Fibroblast of lung (primary cell): ENCODE data around the gene UQCR11. TPM values are rescaled to one million over a fixed set of nuclear protein-coding genes. Genes with fewer than 3 reads are reported as not detected.

Source experiments
- DNase-seq, 2 donors: peaks; one replicate each; pipeline versions ENCODE4 v3.0.0 to v3.0.0-alpha.2; 2010; ENCODE audit warnings: low read depth in 2 of 2
- H2AFZ ChIP-seq: 2 replicates; pipeline ENCODE4 v1.5.1; 2012; ENCODE audit warnings: low read length, control low read depth, inconsistent platforms
- H3K27ac ChIP-seq: 2 replicates; pipeline ENCODE4 v1.5.1; 2011; ENCODE audit warnings: low read length, control low read depth; ENCODE audit not compliant: insufficient read depth
- H3K27me3 ChIP-seq: 2 replicates; pipeline ENCODE4 v1.5.1; 2011; ENCODE audit warnings: mild to moderate bottlenecking, low read length; ENCODE audit not compliant: control insufficient read depth, insufficient read depth
- H3K36me3 ChIP-seq: 2 replicates; pipeline ENCODE4 v1.5.1; 2011; ENCODE audit warnings: low read length; ENCODE audit not compliant: control insufficient read depth, insufficient read depth
- H3K4me1 ChIP-seq: 2 replicates; pipeline ENCODE4 v1.5.1; 2011; ENCODE audit warnings: low read length; ENCODE audit not compliant: control insufficient read depth, insufficient read depth; ENCODE audit errors: extremely low read depth
- H3K4me2 ChIP-seq: 2 replicates; pipeline ENCODE4 v1.5.1; 2011; ENCODE audit warnings: low read length, control low read depth; ENCODE audit not compliant: insufficient read depth; ENCODE audit errors: extremely low read depth
- H3K4me3 ChIP-seq, 4 experiments: fragments of 200-600 bp in 1 of 4; sonication (generic) in 1 of 4; replicated peaks in 1 of 4; 2 replicates each; pipeline ENCODE4 v1.5.1; 2011 to 2016; ENCODE audit warnings: low read length in 4 of 4, low read depth in 3 of 4, mild to moderate bottlenecking in 3 of 4, control low read depth in 2 of 4, inconsistent platforms in 1 of 4, mixed read lengths in 1 of 4; ENCODE audit not compliant: insufficient read depth in 1 of 4; ENCODE audit errors: control extremely low read depth in 1 of 4
- H3K79me2 ChIP-seq: 2 replicates; pipeline ENCODE4 v1.5.1; 2012; ENCODE audit warnings: mild to moderate bottlenecking, low read length, inconsistent platforms; ENCODE audit not compliant: control insufficient read depth, insufficient read depth
- H3K9ac ChIP-seq: 2 replicates; pipeline ENCODE4 v1.5.1; 2011; ENCODE audit warnings: mild to moderate bottlenecking, low read length, control low read depth; ENCODE audit not compliant: insufficient read depth
- H3K9me3 ChIP-seq: 2 replicates; pipeline ENCODE4 v1.5.1; 2012; ENCODE audit warnings: low read depth, low read length; ENCODE audit not compliant: control insufficient read depth, insufficient read depth
- H4K20me1 ChIP-seq: 2 replicates; pipeline ENCODE4 v1.5.1; 2011; ENCODE audit warnings: low read length; ENCODE audit not compliant: control insufficient read depth, insufficient read depth; ENCODE audit errors: extremely low read depth
- EZH2 ChIP-seq: IDR thresholded peaks from 2 replicates; pipeline ENCODE4 v1.5.1; 2012; ENCODE audit warnings: low read length, control low read depth, mild to moderate bottlenecking; ENCODE audit errors: missing control alignments
- polyA plus RNA-seq, 2 donors: library from polyadenylated mRNA; depleted of rRNA in 1 of 2; stranded (reverse) in 1 of 2; unstranded in 1 of 2; fragments of >200 nt; gene quantifications; 2 replicates each; pipeline ENCODE4 v1.2.1, GENCODE V29; 2011 to 2012; ENCODE audit warnings: missing spikeins in 1 of 2
- total RNA-seq: library from RNA; depleted of rRNA; stranded (reverse); fragments of >200 nt; gene quantifications from 2 replicates; pipeline ENCODE4 v1.2.1, GENCODE V29; 2014
- TF ChIP-seq, protein P1 (sequence below), 2 donors: IDR thresholded peaks in 1 of 2; conservative IDR thresholded peaks in 1 of 2; 1 replicate in 1 of 2; 2 replicates in 1 of 2; pipeline ENCODE4 v1.5.1; 2011 to 2012; ENCODE audit warnings: low read length in 2 of 2, control low read depth in 1 of 2, inconsistent platforms in 1 of 2, low read depth in 1 of 2, mild to moderate bottlenecking in 1 of 2

The UQCR11 gene
- total and polyA plus RNA-seq, 2 donors (not counting 1 experiment from before 2014, with no cell fraction given): 89.2 to 101 TPM

- Histone ChIP-seq H3K79me2 (peaks cover 50% of the 10 kb centered on the region), H3K4me3 (no peak overlapping the region), H3K27ac (no peak overlapping the region), H3K4me2 (no peak overlapping the region), H3K36me3 (peaks cover 3% of the 10 kb centered on the region), H3K9me3 (no peaks in the 10 kb centered on the region), H3K27me3 (no peaks in the 10 kb centered on the region), H4K20me1 (peaks cover 2% of the 10 kb centered on the region), H3K9ac (no peak overlapping the region), H3K4me1 (no peaks in the 10 kb centered on the region), H2AFZ (no peak overlapping the region)
- DNase-seq: no peak
- TF ChIP-seq, protein P1, sequence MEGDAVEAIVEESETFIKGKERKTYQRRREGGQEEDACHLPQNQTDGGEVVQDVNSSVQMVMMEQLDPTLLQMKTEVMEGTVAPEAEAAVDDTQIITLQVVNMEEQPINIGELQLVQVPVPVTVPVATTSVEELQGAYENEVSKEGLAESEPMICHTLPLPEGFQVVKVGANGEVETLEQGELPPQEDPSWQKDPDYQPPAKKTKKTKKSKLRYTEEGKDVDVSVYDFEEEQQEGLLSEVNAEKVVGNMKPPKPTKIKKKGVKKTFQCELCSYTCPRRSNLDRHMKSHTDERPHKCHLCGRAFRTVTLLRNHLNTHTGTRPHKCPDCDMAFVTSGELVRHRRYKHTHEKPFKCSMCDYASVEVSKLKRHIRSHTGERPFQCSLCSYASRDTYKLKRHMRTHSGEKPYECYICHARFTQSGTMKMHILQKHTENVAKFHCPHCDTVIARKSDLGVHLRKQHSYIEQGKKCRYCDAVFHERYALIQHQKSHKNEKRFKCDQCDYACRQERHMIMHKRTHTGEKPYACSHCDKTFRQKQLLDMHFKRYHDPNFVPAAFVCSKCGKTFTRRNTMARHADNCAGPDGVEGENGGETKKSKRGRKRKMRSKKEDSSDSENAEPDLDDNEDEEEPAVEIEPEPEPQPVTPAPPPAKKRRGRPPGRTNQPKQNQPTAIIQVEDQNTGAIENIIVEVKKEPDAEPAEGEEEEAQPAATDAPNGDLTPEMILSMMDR (conservative IDR thresholded peaks at IDR 0.05 in 1 of 2, IDR thresholded peaks at IDR 0.05 in 1 of 2; ENCODE audit: low read depth in 1 of 2, low read length in 2 of 2): no peak
- no peak for TF ChIP-seq EZH2
Measured at GRCh38 chr19:1560286-1560882, 44.9 kb downstream of the UQCR11 start.

- H3K36me3 ChIP-seq: peaks cover 5% of the 10 kb centered on the region
- no peaks in the 10 kb centered on the region for H3K9me3 ChIP-seq
- H3K4me3 ChIP-seq: no peak overlapping the region
- H3K4me2 ChIP-seq: no peak overlapping the region
- H3K9ac ChIP-seq: no peak overlapping the region
- no peaks in the 10 kb centered on the region for H3K27me3 ChIP-seq
- peaks cover 32% of the 10 kb centered on the region for H3K79me2 ChIP-seq
- TF ChIP-seq EZH2: no peak
- TF ChIP-seq, protein P1 (conservative IDR thresholded peaks at IDR 0.05 in 1 of 2, IDR thresholded peaks at IDR 0.05 in 1 of 2; ENCODE audit: low read depth in 1 of 2, low read length in 2 of 2): no peak
- no peaks in the 10 kb centered on the region for H3K4me1 ChIP-seq
- no peak overlapping the region for H3K27ac ChIP-seq
- DNase-seq: no peak
- H4K20me1 ChIP-seq: peaks cover 2% of the 10 kb centered on the region
- no peak overlapping the region for H2AFZ ChIP-seq
Measured at GRCh38 chr19:1558552-1558951, 46.7 kb downstream of the UQCR11 start.

GRCh38 chr19:1556390-1557070 lies 48.7 kb downstream of the UQCR11 start:
- H3K36me3 ChIP-seq: peaks cover 5% of the 10 kb centered on the region
- H3K27me3 ChIP-seq: no peaks in the 10 kb centered on the region
- H3K4me1 ChIP-seq: no peaks in the 10 kb centered on the region
- peaks cover 22% of the 10 kb centered on the region for H3K79me2 ChIP-seq
- no peak overlapping the region for H3K4me2 ChIP-seq
- no peak for TF ChIP-seq EZH2
- TF ChIP-seq, protein P1 (conservative IDR thresholded peaks at IDR 0.05 in 1 of 2, IDR thresholded peaks at IDR 0.05 in 1 of 2; ENCODE audit: low read depth in 1 of 2, low read length in 2 of 2): no peak
- H3K4me3 ChIP-seq: no peak overlapping the region
- no peak overlapping the region for H2AFZ ChIP-seq
- no peak overlapping the region for H3K27ac ChIP-seq
- no peak for DNase-seq
- H3K9me3 ChIP-seq: no peaks in the 10 kb centered on the region
- H4K20me1 ChIP-seq: peaks cover 2% of the 10 kb centered on the region
- no peak overlapping the region for H3K9ac ChIP-seq
